ENCODE data around the gene LRRC49.
"Not testable (repeated sequence)": the region's sequence is repeated elsewhere in the genome, so short reads cannot be mapped to it uniquely, and the experiment has no call there.

Gene LRRC49, protein sequence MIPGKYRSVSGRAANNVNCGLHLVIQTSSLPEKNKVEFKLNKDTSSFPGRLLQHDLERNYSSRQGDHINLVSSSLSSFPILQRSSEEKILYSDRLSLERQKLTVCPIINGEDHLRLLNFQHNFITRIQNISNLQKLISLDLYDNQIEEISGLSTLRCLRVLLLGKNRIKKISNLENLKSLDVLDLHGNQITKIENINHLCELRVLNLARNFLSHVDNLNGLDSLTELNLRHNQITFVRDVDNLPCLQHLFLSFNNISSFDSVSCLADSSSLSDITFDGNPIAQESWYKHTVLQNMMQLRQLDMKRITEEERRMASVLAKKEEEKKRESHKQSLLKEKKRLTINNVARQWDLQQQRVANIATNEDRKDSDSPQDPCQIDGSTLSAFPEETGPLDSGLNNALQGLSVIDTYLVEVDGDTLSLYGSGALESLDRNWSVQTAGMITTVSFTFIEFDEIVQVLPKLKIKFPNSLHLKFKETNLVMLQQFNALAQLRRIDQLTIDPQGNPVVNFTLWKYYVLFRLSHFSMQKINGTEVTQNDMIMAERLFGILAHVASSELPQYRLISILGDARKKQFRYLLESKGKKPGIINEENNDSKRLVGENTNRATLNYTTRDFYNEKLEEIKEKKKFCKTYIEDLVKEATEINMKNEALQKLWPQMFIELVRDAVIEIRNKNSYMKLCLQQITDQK

DNA sequence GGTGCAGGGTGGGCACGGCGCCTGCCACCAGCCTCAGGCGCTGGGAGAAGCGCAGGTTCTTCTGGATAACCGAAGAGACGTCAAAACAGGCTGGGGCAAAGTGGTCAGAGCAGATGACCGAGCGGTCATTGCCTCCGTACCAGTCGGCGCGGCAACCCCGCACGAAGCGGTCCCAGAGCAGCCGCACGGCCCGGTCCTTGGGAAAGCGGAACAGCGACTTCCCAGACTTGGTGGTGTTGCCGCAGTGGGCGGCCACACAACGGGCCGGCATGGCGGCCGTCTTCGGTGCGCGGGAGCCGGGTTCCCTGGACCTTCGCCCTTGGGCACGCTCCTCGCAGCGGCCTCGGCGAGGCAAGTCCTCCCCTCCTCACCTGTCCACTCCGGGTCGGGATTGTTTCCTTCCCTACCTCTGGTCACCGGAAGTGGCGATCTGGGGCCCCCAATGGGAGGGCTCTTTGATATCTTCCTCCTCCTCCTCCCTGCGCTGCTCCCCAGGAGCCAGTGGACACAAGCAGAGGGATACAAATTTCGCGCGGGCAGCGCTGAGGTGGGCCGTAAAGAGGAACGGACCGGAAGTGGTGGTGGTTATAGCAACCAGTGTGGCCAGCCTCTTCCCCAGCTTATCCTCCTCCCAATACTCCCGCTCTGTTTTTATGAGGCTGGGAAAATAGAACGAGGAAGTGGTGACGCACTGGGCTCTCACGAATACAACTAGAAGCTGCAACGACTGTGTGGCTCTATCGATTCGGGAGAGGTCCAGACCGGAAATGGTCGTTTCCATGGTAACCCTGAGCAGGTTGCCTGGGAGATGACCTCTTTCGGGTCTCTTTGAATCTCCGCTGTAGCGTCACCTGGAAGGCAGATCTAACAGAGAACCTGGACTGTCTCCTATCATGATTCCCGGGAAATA lies at the start of gene LRRC49, which contains the start of gene THAP10:
Gene LRRC49 (plus strand): TSS at position 825 of the 910 bp plus-strand sequence. CDS start 69 bp downstream, at position 894.
Gene THAP10 (minus strand): TSS at position 432 of the 910 bp plus-strand sequence. CDS start 161 bp downstream, at position 271.
- DNase-seq (ENCODE audit: low spot score) = peak; percentile 54

DNA sequence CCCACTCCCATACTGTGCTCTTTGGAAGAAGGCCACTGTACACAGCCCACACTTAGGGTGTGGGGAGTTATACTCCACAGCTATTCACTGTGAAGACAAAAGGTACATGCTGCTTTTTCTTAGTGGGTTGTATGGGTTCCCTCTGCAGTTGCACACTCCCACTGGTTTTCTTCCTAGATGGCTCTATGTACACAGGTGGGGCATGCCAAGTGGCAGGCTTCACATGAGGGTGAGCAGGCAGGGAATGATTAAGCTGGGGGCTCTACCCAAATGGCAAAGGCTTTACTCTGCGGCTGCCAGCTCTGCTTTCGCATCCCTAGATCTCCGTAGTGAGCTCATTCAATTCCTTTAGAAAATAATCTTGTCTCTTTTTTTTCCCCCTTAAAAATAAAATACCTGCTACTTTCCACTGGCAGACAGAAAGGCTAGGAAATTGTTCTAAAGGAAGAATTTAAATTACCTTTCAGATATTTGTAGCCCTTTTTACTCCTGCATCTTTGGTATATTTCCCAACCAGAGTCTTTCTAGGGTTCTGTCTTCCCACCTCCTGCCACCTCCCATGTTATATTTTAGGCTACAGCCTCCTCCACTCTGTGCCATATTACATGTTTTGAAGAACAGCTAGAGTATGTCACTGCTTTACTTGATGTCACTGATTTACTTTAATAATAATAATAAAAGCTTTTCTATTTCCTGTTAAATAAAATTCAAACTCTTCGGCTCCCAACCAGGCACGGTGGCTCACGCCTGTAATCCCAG lies 46.8 kb upstream of the LRRC49 start:
- DNase-seq (ENCODE audit: low spot score) = no peak

DNA sequence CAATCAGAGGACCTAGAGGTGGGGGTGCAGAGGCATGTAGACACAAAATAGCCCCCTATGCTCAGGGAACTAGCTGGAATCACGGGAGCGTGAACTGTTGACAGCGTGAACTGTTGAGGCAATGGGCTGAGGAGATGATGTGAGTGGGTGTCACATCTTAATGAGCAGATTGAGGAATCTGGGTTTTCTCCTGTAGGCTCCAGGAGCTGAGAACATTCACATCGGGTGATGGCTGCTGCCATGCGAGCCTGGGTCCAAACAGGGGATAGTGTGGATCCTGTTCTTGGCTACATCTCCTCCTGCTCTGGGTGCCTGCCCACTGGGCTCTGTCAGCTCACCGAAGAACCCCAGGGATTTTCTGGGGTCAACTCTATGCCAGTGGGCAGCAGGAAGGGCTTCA lies 40.7 kb upstream of the LRRC49 start:
- no peak for DNase-seq (ENCODE audit: low spot score)

DNA sequence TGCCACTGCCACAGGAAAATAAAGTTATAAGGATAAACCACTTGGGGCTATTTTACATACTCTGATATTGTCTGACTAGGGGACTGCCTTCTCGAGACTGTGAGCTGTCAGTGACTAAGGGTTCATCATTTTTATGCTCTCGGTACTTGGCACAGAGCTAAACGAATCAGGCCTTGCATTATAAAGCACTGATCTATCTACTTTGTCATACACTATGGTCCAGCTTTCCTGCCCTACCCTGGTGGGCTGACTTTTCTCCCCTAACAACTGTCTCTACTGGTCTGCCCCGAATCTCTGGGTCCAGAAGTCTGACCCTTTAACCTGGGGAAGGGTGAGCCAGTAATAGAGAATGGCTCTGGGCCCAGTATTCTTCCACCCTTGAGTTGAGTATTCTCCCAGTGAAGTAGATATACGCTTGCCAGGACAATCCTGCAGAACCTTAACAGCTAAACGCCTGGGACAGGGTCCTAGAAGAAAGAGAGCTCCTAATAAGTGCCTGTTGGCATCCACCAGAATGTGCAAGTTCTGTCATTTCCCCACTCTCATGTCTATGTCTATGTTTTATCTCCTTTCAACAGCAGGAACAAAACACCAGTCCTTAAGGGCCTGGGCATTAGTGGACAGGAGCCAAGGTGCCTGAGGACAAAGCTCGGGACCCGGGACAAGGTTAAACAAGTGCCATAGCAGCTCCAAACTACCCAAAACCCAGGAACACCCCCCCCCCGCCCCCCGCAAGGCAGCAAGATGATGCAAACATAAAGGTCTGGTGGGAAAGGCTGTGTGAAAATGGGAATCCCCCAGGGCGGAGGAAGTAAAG lies 39.9 kb upstream of the LRRC49 start:
- no peak for DNase-seq (ENCODE audit: low spot score)

DNA sequence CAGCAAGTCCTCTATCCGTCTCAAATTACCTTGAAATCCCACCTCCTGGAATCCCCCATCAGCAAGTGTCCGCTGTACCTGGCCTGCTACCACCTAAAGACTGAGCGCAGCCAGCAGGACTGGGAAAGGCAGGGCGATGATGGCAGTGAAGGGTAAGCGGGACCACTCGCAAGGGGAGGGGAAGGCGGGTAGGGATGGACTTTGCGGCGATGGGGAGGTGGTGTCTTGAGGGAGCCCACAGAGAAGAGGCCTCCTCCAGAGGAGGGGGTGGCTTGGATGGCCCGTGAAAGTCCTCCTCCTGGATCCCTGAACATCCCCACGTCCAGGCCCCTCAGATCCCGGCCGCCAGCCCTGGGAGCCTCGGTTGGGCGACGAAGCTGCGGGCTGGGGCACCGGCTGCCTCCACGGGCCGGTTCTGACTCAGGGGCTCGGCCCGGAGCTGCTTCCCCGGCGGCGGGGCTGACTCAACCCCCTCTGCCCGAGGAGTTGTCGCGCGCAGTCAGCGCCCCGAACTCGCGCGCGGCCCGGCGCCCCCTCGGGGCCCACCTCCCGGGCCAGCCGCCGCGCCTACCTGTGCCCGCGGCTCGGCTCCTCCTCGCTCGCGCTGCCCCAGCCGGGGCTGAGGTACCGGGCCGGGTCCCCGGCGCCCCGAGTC lies 39.2 kb upstream of the LRRC49 start:
- no peak for DNase-seq (ENCODE audit: low spot score)

DNA sequence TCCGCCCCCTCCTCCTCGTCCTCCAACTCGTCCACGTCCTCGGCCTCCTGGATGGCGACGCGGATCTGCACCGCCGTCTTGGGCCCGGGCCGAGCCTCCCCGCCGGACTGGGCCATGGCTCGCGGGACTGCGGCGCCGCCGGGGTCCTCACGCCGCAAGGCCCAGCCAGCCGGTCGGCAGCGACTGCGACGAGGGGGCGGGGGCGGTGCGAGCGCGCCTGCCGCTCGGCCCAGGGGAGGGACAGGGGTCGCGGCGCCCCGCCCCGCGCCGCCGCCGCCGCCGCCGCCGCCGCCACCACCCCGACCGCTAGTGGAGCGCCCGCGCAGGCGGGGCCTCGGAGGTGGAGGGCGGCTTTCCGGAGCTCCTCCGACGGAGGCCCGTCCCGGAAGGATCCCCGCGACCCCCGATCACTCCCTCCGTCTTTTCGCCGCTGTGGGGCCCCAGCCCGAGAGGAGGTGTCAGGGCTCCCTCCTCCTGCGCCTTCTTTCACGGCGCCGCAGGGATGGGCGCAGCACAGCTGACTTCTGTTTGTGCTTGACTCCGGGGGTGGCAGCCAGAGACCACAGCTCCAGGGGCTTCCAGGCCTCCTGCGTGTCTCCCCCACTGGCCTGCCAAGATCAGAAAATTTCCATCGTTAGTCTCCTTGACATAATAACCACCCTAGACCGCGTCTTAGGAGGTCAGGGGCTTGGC lies 38.5 kb upstream of the LRRC49 start, which contains the start of gene LARP6:
Gene LARP6 (minus strand): TSS at position 185 of the 693 bp plus-strand sequence. CDS start 69 bp downstream, at position 116.
- DNase-seq (ENCODE audit: low spot score) = no peak

DNA sequence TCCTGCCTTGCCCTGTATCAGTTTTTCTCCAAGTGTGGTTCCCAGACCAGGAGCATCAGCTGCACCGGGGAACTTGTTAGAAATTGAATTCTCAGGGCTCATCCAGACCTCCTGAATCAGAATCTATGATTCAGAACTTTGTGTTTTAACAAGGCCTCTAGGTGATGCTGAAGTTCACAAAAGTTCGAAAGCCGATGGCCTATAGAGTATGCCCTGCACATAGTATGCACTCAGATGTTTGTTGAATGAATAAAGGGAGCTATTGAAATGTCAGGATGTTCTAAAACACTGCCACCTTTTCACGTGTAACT lies 38.0 kb upstream of the LRRC49 start:
- DNase-seq (ENCODE audit: low spot score) = no peak

DNA sequence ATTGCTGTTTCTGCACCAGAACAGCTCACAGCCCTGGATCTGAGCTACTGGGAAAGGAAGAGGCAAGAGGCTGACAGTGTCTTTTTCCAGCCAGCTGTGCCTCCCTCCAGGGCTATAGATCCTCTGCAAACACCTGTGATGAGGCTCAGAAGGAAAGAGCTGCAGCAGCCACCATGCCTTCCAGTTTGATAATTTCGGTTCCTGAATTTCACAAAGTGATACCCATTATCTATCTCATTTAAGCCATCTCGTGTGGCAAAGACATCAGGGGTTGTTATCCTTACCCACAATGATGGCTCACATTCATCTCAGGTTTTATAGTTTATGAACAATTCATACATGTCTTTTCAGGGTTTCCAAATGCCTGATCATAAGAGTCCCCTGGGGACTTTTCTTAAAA lies 36.9 kb upstream of the LRRC49 start:
- no peak for DNase-seq (ENCODE audit: low spot score)

DNA sequence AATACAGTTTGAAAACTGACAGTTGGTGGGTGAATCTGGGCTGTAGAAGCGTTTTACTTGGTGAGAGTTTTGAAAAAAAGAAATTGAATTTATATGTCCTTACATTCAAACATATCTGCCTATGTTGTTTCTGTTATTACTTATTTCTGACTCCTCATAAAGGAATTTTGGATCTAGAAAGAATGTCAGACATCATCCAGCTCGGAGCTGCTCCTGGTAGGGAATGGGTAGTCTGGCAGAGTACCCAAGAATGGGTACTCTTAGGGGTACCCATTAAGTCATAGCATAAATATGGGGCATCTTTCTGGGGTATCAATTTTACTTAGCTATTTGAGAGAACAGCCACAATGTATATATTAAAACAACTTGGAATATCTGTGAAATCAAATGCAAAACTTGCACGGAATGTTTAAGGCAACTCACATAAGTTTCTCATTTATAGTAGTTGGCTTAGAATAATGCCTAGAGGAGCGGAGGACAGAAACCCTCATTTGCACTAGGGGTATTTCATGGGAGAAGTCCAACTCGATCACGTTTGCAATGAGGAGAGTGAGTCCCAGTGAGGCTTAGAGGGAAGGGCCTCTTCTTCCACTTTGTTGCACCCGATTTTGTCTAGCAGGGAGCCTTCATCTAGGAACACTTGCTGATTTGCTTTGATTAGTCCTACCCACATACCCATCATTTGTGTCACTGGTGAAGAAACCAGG lies 36.3 kb upstream of the LRRC49 start:
- no peak for DNase-seq (ENCODE audit: low spot score)

DNA sequence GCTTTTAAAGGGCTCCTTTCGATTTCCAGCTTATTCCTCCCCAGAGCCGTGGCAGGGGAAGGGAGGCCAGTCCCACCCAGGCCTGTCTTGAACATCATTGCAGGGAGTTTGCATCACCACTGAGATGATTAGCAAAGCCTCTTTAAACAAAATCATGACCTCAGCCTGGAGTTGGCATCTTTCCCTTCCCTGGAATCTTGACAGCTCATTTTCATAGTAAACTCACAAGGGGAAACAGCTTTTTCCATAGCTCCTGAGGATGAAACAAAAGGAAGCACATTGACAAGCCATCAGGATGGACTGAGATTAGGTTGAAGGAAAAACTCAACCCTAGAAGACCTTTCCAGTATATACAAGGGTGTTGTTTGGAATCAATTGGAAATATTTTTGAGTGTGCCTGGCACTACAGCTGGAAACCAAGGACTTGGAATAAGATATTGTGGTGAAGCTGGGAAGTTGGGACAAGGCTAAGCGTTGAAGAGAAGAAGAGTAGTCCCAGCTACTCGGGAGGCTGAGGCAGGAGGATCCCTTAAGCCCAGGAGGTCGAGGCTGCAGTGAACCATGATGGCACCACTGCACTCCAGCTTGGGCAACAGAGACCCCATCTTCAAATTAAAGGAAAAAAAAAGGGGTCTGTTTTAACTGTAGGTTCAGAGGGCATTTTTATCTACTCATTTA lies 35.6 kb upstream of the LRRC49 start:
- DNase-seq (ENCODE audit: low spot score) = no peak

DNA sequence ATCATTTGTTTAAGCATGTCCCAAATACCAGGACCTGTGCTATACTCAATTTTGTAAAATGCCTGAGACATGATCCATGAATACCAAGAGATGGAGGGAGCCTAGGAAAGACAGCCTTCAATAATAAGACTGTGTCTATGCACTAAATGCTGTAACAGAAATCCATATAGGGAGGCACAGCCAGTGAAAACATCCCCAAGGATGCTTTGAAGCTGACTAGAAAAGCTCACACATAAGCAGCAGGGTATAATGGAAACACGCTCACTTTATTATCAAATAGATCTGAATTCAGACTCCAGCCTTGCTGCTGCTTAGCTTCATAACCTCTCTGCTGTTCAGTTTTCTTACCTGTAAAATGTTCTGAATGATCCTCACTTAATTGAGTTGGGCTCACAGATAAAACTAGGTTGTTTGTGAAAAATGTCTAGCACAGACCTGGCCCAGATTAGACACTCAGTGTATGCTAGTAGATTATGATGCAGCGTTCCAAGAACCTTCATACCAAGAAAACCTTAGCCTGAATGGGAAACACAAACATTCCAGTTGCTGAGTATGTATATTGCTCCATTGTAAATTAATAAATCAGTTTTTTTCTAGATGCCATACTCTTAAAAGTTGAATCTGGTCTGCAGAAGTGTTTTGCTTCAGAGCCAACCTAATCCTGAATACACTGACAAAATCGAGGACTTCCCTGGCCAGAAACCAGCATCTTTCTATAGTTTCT lies 34.9 kb upstream of the LRRC49 start:
- no peak for DNase-seq (ENCODE audit: low spot score)

DNA sequence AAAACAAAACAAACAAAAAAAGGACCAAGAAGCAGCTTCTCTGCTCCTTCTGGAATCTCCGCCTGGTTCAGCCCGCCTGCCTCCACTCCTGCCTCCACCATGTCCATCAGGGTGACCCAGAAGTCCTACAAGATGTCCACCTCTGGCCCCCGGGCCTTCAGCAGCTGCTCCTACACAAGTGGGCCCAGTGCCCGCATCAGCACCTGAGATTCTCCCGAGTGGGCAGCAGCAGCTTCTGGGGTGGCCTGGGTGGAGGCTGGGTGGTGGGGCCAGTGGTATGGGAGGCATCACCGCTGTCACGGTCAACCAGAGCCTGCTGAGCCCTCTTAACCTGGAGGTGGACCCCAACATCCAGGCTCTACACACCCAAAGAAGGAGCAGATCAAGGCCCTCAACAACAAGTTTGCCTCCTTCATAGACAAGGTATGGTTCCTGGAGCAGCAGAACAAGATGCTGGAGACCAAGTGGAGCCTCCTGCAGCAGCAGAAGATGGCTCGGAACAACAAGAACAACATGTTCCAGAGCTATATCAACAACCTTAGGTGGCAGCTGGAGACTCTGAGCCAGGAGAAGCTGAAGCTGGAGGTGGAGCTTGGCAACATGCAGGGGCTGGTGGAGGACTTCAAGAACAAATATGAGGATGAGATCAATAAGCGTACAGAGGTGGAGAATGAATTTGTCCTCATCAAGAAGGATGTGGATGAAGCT lies 33.9 kb upstream of the LRRC49 start:
- DNase-seq (ENCODE audit: low spot score) = not testable (repeated sequence)

DNA sequence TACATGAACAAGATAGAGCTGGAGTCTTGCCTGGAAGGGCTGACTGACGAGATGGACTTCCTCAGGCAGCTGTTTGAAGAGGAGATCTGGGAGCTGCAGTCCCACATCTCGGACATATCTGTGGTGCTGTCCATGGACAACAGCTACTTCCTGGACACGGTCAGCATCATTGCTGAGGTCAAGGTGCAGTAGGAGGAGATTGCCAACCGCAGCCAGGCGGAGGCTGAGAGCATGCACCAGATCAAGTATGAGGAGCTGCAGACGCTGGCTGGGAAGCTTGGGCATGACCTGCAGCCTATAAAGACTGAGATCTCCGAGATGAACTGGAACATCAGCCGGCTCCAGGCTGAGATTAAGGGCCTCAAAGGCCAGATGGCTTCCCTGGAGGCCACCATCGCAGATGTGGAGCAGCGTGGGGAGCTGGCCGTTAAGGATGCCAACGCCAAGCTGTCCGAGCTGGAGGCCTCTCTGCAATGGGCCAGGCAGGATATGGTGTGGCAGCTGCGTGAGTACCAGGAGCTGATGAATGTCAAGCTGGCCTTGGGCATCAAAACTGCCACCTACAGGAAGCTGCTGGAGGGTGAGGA lies 33.2 kb upstream of the LRRC49 start:
- no peak for DNase-seq (ENCODE audit: low spot score)

DNA sequence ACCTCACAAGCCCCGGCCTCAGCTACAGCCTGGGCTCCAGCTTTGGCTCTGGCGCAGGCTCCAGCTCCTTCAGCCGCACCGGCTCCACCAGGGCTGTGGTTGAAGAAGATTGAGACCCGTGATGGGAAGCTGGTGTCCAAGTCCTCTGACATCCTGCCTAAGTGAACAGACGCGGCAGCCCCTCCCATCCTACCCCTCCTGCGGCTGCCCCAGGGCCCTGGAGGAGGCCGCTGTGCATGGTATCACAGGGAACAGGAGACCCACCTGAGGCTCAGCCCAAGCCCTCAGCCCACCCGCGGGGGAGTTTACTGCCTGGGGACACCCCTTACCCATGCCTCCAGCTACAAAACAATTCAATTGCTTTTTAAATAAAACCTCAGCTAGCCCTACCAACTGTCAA lies 32.6 kb upstream of the LRRC49 start:
- DNase-seq (ENCODE audit: low spot score) = no peak

DNA sequence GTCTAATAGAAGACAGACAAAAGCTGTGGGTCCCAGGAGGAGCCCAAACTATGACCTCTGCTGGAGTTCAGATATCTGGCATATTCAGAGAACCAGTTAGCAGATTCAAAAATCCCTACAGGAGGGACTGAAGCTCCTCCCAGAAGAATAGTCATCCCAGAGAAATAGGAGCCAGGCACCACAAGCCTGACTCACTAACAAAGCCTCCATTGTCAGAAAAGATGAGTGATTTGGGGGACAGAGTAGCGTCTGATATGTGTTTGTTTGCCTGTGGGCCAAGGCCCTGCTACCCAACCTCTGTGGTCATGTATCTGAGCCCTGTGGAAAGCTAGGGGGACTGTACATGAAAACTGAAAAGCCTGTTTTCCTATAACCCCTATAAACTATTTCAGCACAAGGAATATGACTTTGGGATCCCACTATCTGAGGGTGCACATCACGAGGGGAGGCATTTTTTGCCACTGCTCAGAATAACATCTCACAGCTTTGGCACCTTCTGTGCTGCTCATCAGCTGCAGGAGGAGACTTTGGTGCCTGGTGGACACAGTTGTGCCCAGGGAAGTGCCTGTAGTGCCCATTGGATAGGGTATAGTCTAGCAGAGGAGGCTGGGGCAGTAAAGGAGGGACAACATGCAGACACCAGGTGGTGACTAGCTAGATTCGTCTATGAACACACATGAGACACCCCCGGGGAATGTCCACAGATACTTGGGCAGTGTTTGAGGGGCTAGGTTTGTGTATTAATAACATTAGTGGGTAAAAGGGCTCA lies 29.0 kb upstream of the LRRC49 start:
- DNase-seq (ENCODE audit: low spot score) = peak; percentile 90
